Stimulated activated CD4-positive, alpha-beta T cell treated with anti-CD3 and anti-CD28 coated beads, Interleukin-2, amount 100 ng/mL, for 4 hours (primary cell): ENCODE measurements around the gene COL11A1.
"Not testable (repeated sequence)": the region's sequence is repeated elsewhere in the genome, so short reads cannot be mapped to it uniquely, and the experiment has no call there.

ENCODE experiments used
- DNase-seq: peaks from one replicate; pipeline ENCODE4 v3.0.0-alpha.2; 2020; ENCODE audit warnings: low read depth

COL11A1 gene

GRCh38 chr1:102834688-102835320 lies 273.5 kb downstream of the COL11A1 start:
- no peak for DNase-seq

- no peak for DNase-seq
Measured at GRCh38 chr1:102833151-102833550, 275.2 kb downstream of the COL11A1 start.

- not testable (repeated sequence) for DNase-seq
Measured at GRCh38 chr1:102826706-102827105, 281.6 kb downstream of the COL11A1 start.
